Measurements from ENCODE around the gene TMC7. TPM values are rescaled to one million over a fixed set of nuclear protein-coding genes. Genes with fewer than 3 reads are reported as not detected.
"Not testable (repeated sequence)": the region's sequence is repeated elsewhere in the genome, so short reads cannot be mapped to it uniquely, and the experiment has no call there.

Gene TMC7
- total and polyA plus RNA-seq, 7 experiments from 2014 or later, result 0.07 TPM; not detected in 6

GRCh38 chr16:18956658-18957241, 27.0 kb upstream of the TMC7 start:
- H3K4me3 ChIP-seq (ENCODE audit: low read length); H3K36me3 Mint-ChIP-seq; H3K9me3 ChIP-seq (ENCODE audit: control insufficient read depth in 2 of 3, low read length in 3 of 3); POLR2A ChIA-PET; DNase-seq; ATAC-seq; CTCF ChIA-PET; H3K9me3 Mint-ChIP-seq; H3K36me3 ChIP-seq (ENCODE audit: control insufficient read depth in 2 of 3, insufficient read depth in 3 of 3, low read length in 3 of 3); H3K4me1 ChIP-seq (ENCODE audit: control insufficient read depth in 2 of 2, insufficient read depth in 2 of 2, low read length in 2 of 2); H3K27me3 Mint-ChIP-seq; H3K27me3 ChIP-seq (ENCODE audit: control insufficient read depth in 2 of 2, insufficient read depth in 2 of 2, low read length in 2 of 2); intact Hi-C loops (cut with micrococcal nuclease): not testable (repeated sequence)
- Mint-ChIP-seq H3K4me1 (peaks cover 0 to 15% (median 5%) of the 10 kb centered on the region in 7 donors), H3K4me3 (peak overlapping the region in 9 of 10 donors; percentile 66 to 93 (median 85)), H3K27ac (peak overlapping the region in 8 of 9 donors; percentile 28 to 88 (median 75))
- H3K27ac ChIP-seq (ENCODE audit: low read depth, low read length), result peak overlapping the region; percentile 58

- ATAC-seq (no peak), DNase-seq (no peak)
- ChIA-PET CTCF (interaction anchor here (1.6 kb wide), 1 partner anchor 10 kb away, joined by 4 read pairs; no protein-coding TSS in a partner anchor), POLR2A (no interaction called here)
- no peak overlapping the region for H3K27ac Mint-ChIP-seq
- H3K36me3 ChIP-seq (ENCODE audit: control insufficient read depth in 2 of 3, insufficient read depth in 3 of 3, low read length in 3 of 3), result no peaks in the 10 kb centered on the region
- no peaks in the 10 kb centered on the region for H3K9me3 Mint-ChIP-seq
- H3K4me3 Mint-ChIP-seq, result no peak overlapping the region
- peaks cover 0 to 15% (median 5%) of the 10 kb centered on the region in 7 donors for H3K4me1 Mint-ChIP-seq
- no peak overlapping the region for H3K27ac ChIP-seq (ENCODE audit: low read depth, low read length)
- H3K36me3 Mint-ChIP-seq, result no peaks in the 10 kb centered on the region
- H3K27me3 Mint-ChIP-seq, result peaks cover 0 to 12% (median 0%) of the 10 kb centered on the region in 5 donors
- intact Hi-C loops (cut with micrococcal nuclease), result no loop called here
- no peaks in the 10 kb centered on the region for H3K27me3 ChIP-seq (ENCODE audit: control insufficient read depth in 2 of 2, insufficient read depth in 2 of 2, low read length in 2 of 2)
- no peak overlapping the region for H3K4me3 ChIP-seq (ENCODE audit: low read length)
- H3K4me1 ChIP-seq (ENCODE audit: control insufficient read depth in 2 of 2, insufficient read depth in 2 of 2, low read length in 2 of 2), result no peaks in the 10 kb centered on the region
- no peaks in the 10 kb centered on the region for H3K9me3 ChIP-seq (ENCODE audit: control insufficient read depth in 2 of 3, low read length in 3 of 3)
Observed at GRCh38 chr16:18958621-18959029, 25.1 kb upstream of the TMC7 start.

- Mint-ChIP-seq H3K4me1 (peaks cover 0 to 15% (median 5%) of the 10 kb centered on the region in 7 donors), H3K36me3 (no peaks in the 10 kb centered on the region), H3K27me3 (peaks cover 0 to 12% (median 0%) of the 10 kb centered on the region in 5 donors), H3K4me3 (no peak overlapping the region), H3K27ac (peak overlapping the region in 1 of 9 donors; percentile 4), H3K9me3 (no peaks in the 10 kb centered on the region)
- CTCF ChIA-PET, result interaction anchor here (1.6 kb wide), 1 partner anchor 9 kb away, joined by 4 read pairs; no protein-coding TSS in a partner anchor
- no peak overlapping the region for H3K27ac ChIP-seq (ENCODE audit: low read depth, low read length)
- POLR2A ChIA-PET, result no interaction called here
- no peaks in the 10 kb centered on the region for H3K27me3 ChIP-seq (ENCODE audit: control insufficient read depth in 2 of 2, insufficient read depth in 2 of 2, low read length in 2 of 2)
- H3K4me3 ChIP-seq (ENCODE audit: low read length), result no peak overlapping the region
- intact Hi-C loops (cut with micrococcal nuclease), result no loop called here
- H3K4me1 ChIP-seq (ENCODE audit: control insufficient read depth in 2 of 2, insufficient read depth in 2 of 2, low read length in 2 of 2), result no peaks in the 10 kb centered on the region
- H3K9me3 ChIP-seq (ENCODE audit: control insufficient read depth in 2 of 3, low read length in 3 of 3), result no peaks in the 10 kb centered on the region
- no peak for ATAC-seq
- no peaks in the 10 kb centered on the region for H3K36me3 ChIP-seq (ENCODE audit: control insufficient read depth in 2 of 3, insufficient read depth in 3 of 3, low read length in 3 of 3)
- no peak for DNase-seq
Observed at GRCh38 chr16:18959031-18959505, 24.7 kb upstream of the TMC7 start.

- ATAC-seq (no peak), DNase-seq (no peak)
- intact Hi-C loops (cut with micrococcal nuclease), result loop anchor here in 1 of 2 donors (5.0 kb wide), 1 partner anchor 83 kb away; no protein-coding TSS in a partner anchor
- Histone ChIP-seq H3K4me1 (ENCODE audit: control insufficient read depth in 2 of 2, insufficient read depth in 2 of 2, low read length in 2 of 2) (no peaks in the 10 kb centered on the region), H3K4me3 (ENCODE audit: low read length) (no peak overlapping the region), H3K27me3 (ENCODE audit: control insufficient read depth in 2 of 2, insufficient read depth in 2 of 2, low read length in 2 of 2) (no peaks in the 10 kb centered on the region), H3K9me3 (ENCODE audit: control insufficient read depth in 2 of 3, low read length in 3 of 3) (no peaks in the 10 kb centered on the region), H3K27ac (ENCODE audit: low read depth, low read length) (no peak overlapping the region), H3K36me3 (ENCODE audit: control insufficient read depth in 2 of 3, insufficient read depth in 3 of 3, low read length in 3 of 3) (no peaks in the 10 kb centered on the region)
- ChIA-PET CTCF (no interaction called here), POLR2A (no interaction called here)
- no peak overlapping the region for H3K27ac Mint-ChIP-seq
- H3K36me3 Mint-ChIP-seq, result no peaks in the 10 kb centered on the region
- no peak overlapping the region for H3K4me3 Mint-ChIP-seq
- H3K4me1 Mint-ChIP-seq, result peaks cover 4 to 9% (median 7%) of the 10 kb centered on the region in 7 donors
- H3K9me3 Mint-ChIP-seq, result no peaks in the 10 kb centered on the region
- peaks cover 0 to 8% (median 0%) of the 10 kb centered on the region in 5 donors for H3K27me3 Mint-ChIP-seq
Observed at GRCh38 chr16:18965555-18965954, 18.2 kb upstream of the TMC7 start.

GRCh38 chr16:18966791-18967190, 16.9 kb upstream of the TMC7 start:
- no peaks in the 10 kb centered on the region for H3K27me3 ChIP-seq (ENCODE audit: control insufficient read depth in 2 of 2, insufficient read depth in 2 of 2, low read length in 2 of 2)
- H3K4me3 ChIP-seq (ENCODE audit: low read length), result no peak overlapping the region
- ChIA-PET CTCF (no interaction called here), POLR2A (no interaction called here)
- Mint-ChIP-seq H3K36me3 (no peaks in the 10 kb centered on the region), H3K4me3 (no peak overlapping the region), H3K9me3 (no peaks in the 10 kb centered on the region), H3K27me3 (peaks cover 0 to 3% (median 0%) of the 10 kb centered on the region in 5 donors), H3K27ac (no peak overlapping the region), H3K4me1 (peaks cover 4 to 9% (median 7%) of the 10 kb centered on the region in 7 donors)
- no peaks in the 10 kb centered on the region for H3K9me3 ChIP-seq (ENCODE audit: control insufficient read depth in 2 of 3, low read length in 3 of 3)
- DNase-seq, result no peak
- intact Hi-C loops (cut with micrococcal nuclease), result loop anchor here in 1 of 2 donors (5.0 kb wide), 1 partner anchor 84 kb away; no protein-coding TSS in a partner anchor
- H3K27ac ChIP-seq (ENCODE audit: low read depth, low read length), result no peak overlapping the region
- no peaks in the 10 kb centered on the region for H3K4me1 ChIP-seq (ENCODE audit: control insufficient read depth in 2 of 2, insufficient read depth in 2 of 2, low read length in 2 of 2)
- H3K36me3 ChIP-seq (ENCODE audit: control insufficient read depth in 2 of 3, insufficient read depth in 3 of 3, low read length in 3 of 3), result no peaks in the 10 kb centered on the region
- ATAC-seq, result no peak

GRCh38 chr16:18969050-18969854, 14.5 kb upstream of the TMC7 start:
- DNase-seq, result peak; percentile 42 to 82 (median 62)
- peaks cover 4 to 9% (median 7%) of the 10 kb centered on the region in 7 donors for H3K4me1 Mint-ChIP-seq
- POLR2A ChIA-PET, result no interaction called here
- peak; percentile 93 for ATAC-seq
- intact Hi-C loops (cut with micrococcal nuclease), result loop anchor here (1.0 to 5.0 kb wide), 5 partner anchors 42 to 168 kb away; partner anchors contain the start of genes ARL6IP1 (in 2 of the 2), SMG1 (in 2 of the 2) and COQ7 (in 1 of the 2)
- CTCF ChIA-PET, result interaction anchor here (1.0 to 1.4 kb wide), 2 partner anchors 14 to 167 kb away, joined by 3 to 8 read pairs; partner anchors contain the start of gene ARL6IP1
- peak overlapping the region in 8 of 10 donors; percentile 17 to 58 (median 46) for H3K4me3 Mint-ChIP-seq
- H3K36me3 ChIP-seq (ENCODE audit: control insufficient read depth in 2 of 3, insufficient read depth in 3 of 3, low read length in 3 of 3), result no peaks in the 10 kb centered on the region
- no peaks in the 10 kb centered on the region for H3K9me3 Mint-ChIP-seq
- no peaks in the 10 kb centered on the region for H3K4me1 ChIP-seq (ENCODE audit: control insufficient read depth in 2 of 2, insufficient read depth in 2 of 2, low read length in 2 of 2)
- H3K27me3 ChIP-seq (ENCODE audit: control insufficient read depth in 2 of 2, insufficient read depth in 2 of 2, low read length in 2 of 2), result no peaks in the 10 kb centered on the region
- no peak overlapping the region for H3K27ac ChIP-seq (ENCODE audit: low read depth, low read length)
- H3K9me3 ChIP-seq (ENCODE audit: control insufficient read depth in 2 of 3, low read length in 3 of 3), result no peaks in the 10 kb centered on the region
- H3K27me3 Mint-ChIP-seq, result peaks cover 0 to 2% (median 0%) of the 10 kb centered on the region in 5 donors
- H3K27ac Mint-ChIP-seq, result no peak overlapping the region
- peak overlapping the region; percentile 8 for H3K4me3 ChIP-seq (ENCODE audit: low read length)
- H3K36me3 Mint-ChIP-seq, result no peaks in the 10 kb centered on the region
